ENCODE data around the gene SET. TPM values are rescaled to one million over a fixed set of nuclear protein-coding genes. Genes with fewer than 3 reads are reported as not detected.
"Not testable (repeated sequence)": the region's sequence is repeated elsewhere in the genome, so short reads cannot be mapped to it uniquely, and the experiment has no call there.

SET gene
- total and polyA plus RNA-seq, 2 experiments from 2014 or later: 949 to 1,261 TPM

DNA sequence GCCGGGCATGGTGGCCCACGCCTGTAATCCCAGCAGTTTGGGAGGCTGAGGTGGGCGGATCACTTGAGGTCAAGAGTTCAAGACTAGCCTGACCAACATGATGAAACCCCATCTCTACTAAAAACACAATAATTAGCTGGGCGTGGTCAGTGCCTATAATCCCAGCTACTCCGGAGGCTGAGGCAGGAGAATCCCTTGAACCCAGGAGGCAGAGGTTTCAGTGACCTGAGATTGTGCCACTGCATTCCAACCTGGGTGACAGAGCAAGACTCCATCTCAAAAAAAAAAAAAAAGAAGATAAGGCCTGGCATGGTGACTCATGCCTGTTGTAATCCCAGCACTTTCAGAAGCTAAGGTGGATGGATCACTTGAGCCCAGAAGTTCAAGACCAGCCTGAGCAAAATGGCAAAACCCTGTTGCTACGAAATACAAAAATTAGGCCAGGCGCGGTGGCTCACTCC lies 22.5 kb upstream of the SET start:
- H3K4me3 ChIP-seq; H3K36me3 Mint-ChIP-seq (ENCODE audit: low read depth); H3K4me1 ChIP-seq (ENCODE audit: insufficient read depth); H3K9me2 ChIP-seq (ENCODE audit: insufficient read depth); H3K79me2 ChIP-seq (replicated peaks; ENCODE audit: insufficient read depth); H3K4me2 ChIP-seq; H3K4me1 Mint-ChIP-seq; H3K27me3 ChIP-seq (ENCODE audit: insufficient read depth); H3K27me3 Mint-ChIP-seq (ENCODE audit: insufficient read depth, low read depth, poor library complexity); ATAC-seq; H3K27ac Mint-ChIP-seq; H3K9me3 Mint-ChIP-seq; H2AFZ ChIP-seq; H3F3A ChIP-seq (replicated peaks; ENCODE audit: low read depth); H3K4me3 Mint-ChIP-seq; H4K20me1 ChIP-seq (replicated peaks; ENCODE audit: insufficient read depth); H3K27ac ChIP-seq (ENCODE audit: low read depth); DNase-seq (ENCODE audit: low spot score); H3K36me3 ChIP-seq (ENCODE audit: insufficient read depth): not testable (repeated sequence)

- no peak for ATAC-seq
- H3K4me1 ChIP-seq (ENCODE audit: insufficient read depth): no peaks in the 10 kb centered on the region
- no peak overlapping the region for H3K4me3 Mint-ChIP-seq
- H3K36me3 Mint-ChIP-seq (ENCODE audit: low read depth): no peaks in the 10 kb centered on the region
- no peaks in the 10 kb centered on the region for H4K20me1 ChIP-seq (replicated peaks; ENCODE audit: insufficient read depth)
- no peaks in the 10 kb centered on the region for H3K9me2 ChIP-seq (ENCODE audit: insufficient read depth)
- H3K9me3 Mint-ChIP-seq: no peaks in the 10 kb centered on the region
- H3K36me3 ChIP-seq (ENCODE audit: insufficient read depth): no peaks in the 10 kb centered on the region
- no peak overlapping the region for H3K27ac ChIP-seq (ENCODE audit: low read depth)
- H2AFZ ChIP-seq: no peak overlapping the region
- no peaks in the 10 kb centered on the region for H3F3A ChIP-seq (replicated peaks; ENCODE audit: low read depth)
- H3K27ac Mint-ChIP-seq: no peak overlapping the region
- peaks cover 8% of the 10 kb centered on the region for H3K27me3 Mint-ChIP-seq (ENCODE audit: insufficient read depth, low read depth, poor library complexity)
- H3K4me3 ChIP-seq: no peak overlapping the region
- H3K27me3 ChIP-seq (ENCODE audit: insufficient read depth): no peaks in the 10 kb centered on the region
- H3K79me2 ChIP-seq (replicated peaks; ENCODE audit: insufficient read depth): no peaks in the 10 kb centered on the region
- TF ChIP-seq JUNB (IDR thresholded peaks at IDR 0.05; ENCODE audit: unreplicated experiment) (no peak), NANOG (IDR thresholded peaks at IDR 0.05; ENCODE audit: borderline replicate concordance) (no peak), EZH2 (IDR thresholded peaks at IDR 0.05; ENCODE audit: low read depth, unreplicated experiment) (no peak), CTCF (conservative IDR thresholded peaks at IDR 0.05; ENCODE audit: low read depth in 2 of 2) (no peak), REST (IDR thresholded peaks at IDR 0.05; ENCODE audit: unreplicated experiment) (no peak), POLR2AphosphoS5 (IDR thresholded peaks at IDR 0.05; ENCODE audit: low read depth) (no peak)
- TF ChIP-seq, protein P1, sequence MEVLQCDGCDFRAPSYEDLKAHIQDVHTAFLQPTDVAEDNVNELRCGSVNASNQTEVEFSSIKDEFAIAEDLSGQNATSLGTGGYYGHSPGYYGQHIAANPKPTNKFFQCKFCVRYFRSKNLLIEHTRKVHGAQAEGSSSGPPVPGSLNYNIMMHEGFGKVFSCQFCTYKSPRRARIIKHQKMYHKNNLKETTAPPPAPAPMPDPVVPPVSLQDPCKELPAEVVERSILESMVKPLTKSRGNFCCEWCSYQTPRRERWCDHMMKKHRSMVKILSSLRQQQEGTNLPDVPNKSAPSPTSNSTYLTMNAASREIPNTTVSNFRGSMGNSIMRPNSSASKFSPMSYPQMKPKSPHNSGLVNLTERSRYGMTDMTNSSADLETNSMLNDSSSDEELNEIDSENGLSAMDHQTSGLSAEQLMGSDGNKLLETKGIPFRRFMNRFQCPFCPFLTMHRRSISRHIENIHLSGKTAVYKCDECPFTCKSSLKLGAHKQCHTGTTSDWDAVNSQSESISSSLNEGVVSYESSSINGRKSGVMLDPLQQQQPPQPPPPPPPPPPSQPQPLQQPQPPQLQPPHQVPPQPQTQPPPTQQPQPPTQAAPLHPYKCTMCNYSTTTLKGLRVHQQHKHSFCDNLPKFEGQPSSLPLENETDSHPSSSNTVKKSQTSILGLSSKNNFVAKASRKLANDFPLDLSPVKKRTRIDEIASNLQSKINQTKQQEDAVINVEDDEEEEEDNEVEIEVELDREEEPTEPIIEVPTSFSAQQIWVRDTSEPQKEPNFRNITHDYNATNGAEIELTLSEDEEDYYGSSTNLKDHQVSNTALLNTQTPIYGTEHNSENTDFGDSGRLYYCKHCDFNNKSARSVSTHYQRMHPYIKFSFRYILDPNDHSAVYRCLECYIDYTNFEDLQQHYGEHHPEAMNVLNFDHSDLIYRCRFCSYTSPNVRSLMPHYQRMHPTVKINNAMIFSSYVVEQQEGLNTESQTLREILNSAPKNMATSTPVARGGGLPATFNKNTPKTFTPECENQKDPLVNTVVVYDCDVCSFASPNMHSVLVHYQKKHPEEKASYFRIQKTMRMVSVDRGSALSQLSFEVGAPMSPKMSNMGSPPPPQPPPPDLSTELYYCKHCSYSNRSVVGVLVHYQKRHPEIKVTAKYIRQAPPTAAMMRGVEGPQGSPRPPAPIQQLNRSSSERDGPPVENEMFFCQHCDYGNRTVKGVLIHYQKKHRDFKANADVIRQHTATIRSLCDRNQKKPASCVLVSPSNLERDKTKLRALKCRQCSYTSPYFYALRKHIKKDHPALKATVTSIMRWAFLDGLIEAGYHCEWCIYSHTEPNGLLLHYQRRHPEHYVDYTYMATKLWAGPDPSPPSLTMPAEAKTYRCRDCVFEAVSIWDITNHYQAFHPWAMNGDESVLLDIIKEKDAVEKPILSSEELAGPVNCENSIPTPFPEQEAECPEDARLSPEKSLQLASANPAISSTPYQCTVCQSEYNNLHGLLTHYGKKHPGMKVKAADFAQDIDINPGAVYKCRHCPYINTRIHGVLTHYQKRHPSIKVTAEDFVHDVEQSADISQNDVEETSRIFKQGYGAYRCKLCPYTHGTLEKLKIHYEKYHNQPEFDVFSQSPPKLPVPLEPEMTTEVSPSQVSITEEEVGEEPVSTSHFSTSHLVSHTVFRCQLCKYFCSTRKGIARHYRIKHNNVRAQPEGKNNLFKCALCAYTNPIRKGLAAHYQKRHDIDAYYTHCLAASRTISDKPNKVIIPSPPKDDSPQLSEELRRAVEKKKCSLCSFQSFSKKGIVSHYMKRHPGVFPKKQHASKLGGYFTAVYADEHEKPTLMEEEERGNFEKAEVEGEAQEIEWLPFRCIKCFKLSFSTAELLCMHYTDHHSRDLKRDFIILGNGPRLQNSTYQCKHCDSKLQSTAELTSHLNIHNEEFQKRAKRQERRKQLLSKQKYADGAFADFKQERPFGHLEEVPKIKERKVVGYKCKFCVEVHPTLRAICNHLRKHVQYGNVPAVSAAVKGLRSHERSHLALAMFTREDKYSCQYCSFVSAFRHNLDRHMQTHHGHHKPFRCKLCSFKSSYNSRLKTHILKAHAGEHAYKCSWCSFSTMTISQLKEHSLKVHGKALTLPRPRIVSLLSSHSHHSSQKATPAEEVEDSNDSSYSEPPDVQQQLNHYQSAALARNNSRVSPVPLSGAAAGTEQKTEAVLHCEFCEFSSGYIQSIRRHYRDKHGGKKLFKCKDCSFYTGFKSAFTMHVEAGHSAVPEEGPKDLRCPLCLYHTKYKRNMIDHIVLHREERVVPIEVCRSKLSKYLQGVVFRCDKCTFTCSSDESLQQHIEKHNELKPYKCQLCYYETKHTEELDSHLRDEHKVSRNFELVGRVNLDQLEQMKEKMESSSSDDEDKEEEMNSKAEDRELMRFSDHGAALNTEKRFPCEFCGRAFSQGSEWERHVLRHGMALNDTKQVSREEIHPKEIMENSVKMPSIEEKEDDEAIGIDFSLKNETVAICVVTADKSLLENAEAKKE (CRISPR knock-in tag; IDR thresholded peaks at IDR 0.05): no peak
- H3K4me1 Mint-ChIP-seq: no peaks in the 10 kb centered on the region
- no peak overlapping the region for H3K4me2 ChIP-seq
- no peak for DNase-seq (ENCODE audit: low spot score)
These were observed 19.2 kb upstream of the SET start for GRCh38 chr9:128669786-128670185.

Measured in GM23338 (cell line).